GM18507 (cell line): ENCODE measurements around the gene PLCG1.
"Not testable (repeated sequence)": the region's sequence is repeated elsewhere in the genome, so short reads cannot be mapped to it uniquely, and the experiment has no call there.

Experiments
- DNase-seq: peaks from one replicate; pipeline ENCODE4 v3.0.0; 2011; ENCODE audit warnings: low read depth; ENCODE audit not compliant: insufficient read length; ENCODE audit errors: extremely low spot score
- FAIRE-seq: peaks from 2 replicates; lab custom pipeline; 2011; peaks lifted over from hg19 to GRCh38; lab: Jason Lieb, UNC

The PLCG1 gene

DNA sequence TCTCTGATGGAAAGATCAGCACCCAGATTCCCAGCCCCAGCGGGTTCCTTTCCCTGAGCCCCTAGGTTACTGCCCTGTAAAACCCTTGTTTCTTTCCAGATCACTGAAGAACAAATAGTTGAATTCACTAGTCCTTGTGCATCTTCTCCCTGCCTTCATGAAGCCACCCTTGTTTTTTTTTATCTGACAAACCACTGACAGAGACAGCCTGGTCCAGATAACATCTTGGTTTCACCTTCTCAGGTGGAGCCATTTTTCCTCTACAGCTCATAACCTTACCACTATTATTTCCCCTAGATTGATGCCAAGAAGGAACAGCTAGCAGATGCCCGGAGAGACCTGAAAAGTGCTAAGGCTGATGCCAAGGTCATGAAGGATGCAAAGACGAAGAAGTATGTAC is 15.9 kb upstream of the PLCG1 start:
- FAIRE-seq (no peak), DNase-seq (no peak)

GRCh38 chr20:41123631-41124030 is 13.7 kb upstream of the PLCG1 start:
- FAIRE-seq = no peak
- no peak for DNase-seq

- FAIRE-seq (no peak), DNase-seq (no peak)
Measured at GRCh38 chr20:41124451-41125094, 12.8 kb upstream of the PLCG1 start.

- no peak for DNase-seq
- no peak for FAIRE-seq
Measured at GRCh38 chr20:41125530-41126457, 11.5 kb upstream of the PLCG1 start.

DNA sequence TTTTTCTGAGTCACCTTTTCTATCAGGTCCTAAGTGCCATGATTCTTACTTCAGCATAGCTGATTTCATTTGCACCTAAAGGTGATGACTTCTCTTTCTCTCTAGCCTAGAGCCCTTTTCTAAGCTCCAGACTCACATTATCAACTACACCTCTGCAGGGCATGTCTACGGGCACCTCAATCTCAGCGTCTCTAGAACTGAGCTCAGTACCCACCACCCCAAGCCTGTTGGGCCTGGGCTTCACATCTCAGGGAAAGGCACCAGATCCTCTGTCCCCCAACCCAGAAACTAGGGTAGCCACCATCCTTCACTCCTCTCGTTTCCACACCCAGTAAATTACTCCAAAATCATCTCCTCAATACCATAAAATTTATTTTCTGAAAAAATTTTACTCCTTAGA is 10.6 kb upstream of the PLCG1 start:
- no peak for DNase-seq

GRCh38 chr20:41128317-41128716 is 9.0 kb upstream of the PLCG1 start:
- not testable (repeated sequence) for FAIRE-seq

More for the DNA sequence above, 10.6 kb upstream of the PLCG1 start:
- FAIRE-seq = no peak

GRCh38 chr20:41131594-41132387 is 5.6 kb upstream of the PLCG1 start:
- FAIRE-seq (peak; percentile 31), DNase-seq (no peak)

More at GRCh38 chr20:41128317-41128716, 9.0 kb upstream of the PLCG1 start:
- DNase-seq = not testable (repeated sequence)

- not testable (repeated sequence) for DNase-seq, FAIRE-seq
Measured at GRCh38 chr20:41132388-41132775, 5.0 kb upstream of the PLCG1 start.

DNA sequence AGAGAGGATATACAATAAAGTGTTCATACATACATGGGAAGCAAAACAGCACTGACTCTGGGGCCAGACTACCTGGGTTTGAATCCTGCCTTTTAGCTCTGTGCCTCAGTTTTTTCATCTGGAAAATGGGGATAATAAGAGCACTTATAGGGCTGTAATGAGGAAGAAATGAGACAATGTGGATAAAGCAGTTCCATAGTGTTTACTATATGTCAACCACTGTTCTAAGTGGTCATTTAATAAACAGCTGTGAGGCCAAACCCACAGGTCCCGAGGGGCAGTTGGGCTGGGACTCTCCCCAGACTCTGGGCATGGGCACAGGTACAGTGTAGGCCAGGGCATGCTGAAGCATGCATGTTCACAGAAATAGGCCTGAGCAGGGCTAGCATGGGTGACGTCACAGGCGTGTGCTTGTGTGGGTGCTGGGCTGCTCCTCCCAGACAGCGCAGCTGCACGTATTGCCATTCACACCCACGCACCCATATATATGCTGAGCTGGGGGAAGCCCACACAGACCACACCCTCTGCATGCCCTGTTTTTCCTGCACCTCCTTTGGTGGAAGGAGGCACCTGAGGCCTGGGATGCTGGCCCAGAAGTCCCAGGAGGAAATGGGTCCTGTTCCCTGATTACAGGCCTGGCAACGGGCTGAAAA is 3.5 kb upstream of the PLCG1 start:
- FAIRE-seq (peak; percentile 84), DNase-seq (peak; percentile 61)

GRCh38 chr20:41134362-41135186 is 2.8 kb upstream of the PLCG1 start:
- DNase-seq (no peak), FAIRE-seq (no peak)

GRCh38 chr20:41135187-41135887 is 2.0 kb upstream of the PLCG1 start:
- FAIRE-seq (peak; percentile 54), DNase-seq (no peak)

DNA sequence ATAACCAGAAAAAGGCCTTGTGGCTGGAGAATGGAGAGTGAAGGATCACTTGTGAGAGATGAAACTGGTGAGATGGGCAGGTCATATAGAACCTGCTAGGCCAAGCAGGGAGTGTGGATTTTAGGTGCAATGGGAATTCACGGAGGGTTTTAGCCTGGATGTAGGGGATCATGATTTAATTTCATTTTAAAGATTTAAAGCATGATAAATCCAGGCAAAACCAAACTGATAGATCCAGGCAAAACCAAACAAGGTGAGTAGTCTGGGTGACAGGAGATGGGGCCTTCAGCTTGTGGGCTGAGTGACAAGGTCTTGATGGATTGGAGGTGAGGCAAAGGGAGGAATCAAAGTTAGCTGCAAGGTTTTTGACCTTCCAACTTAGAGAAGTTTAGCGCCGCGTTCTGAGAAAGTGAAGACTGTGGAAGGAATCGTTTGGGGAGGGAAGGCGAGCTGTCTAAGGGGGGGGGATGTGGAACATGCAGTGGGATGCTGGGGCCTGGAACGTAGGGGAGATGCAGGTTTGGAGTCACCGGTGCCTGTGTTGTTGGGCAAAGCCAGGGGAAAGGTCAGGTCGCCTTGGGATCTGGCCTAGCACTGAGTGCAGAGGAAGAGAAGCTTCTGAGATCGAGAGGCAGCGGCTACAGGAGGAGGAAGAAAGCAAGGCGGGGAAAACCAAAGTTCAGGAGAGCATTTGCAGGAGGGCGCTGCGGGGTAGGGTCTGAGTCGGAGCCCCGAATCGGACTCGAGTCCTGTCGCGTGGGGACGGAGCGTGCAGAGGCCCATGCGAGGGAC is 1.3 kb upstream of the PLCG1 start:
- DNase-seq = no peak
- no peak for FAIRE-seq

- FAIRE-seq (no peak), DNase-seq (no peak)
Measured at GRCh38 chr20:41137614-41138474, 501 bp downstream of the PLCG1 start.

DNA sequence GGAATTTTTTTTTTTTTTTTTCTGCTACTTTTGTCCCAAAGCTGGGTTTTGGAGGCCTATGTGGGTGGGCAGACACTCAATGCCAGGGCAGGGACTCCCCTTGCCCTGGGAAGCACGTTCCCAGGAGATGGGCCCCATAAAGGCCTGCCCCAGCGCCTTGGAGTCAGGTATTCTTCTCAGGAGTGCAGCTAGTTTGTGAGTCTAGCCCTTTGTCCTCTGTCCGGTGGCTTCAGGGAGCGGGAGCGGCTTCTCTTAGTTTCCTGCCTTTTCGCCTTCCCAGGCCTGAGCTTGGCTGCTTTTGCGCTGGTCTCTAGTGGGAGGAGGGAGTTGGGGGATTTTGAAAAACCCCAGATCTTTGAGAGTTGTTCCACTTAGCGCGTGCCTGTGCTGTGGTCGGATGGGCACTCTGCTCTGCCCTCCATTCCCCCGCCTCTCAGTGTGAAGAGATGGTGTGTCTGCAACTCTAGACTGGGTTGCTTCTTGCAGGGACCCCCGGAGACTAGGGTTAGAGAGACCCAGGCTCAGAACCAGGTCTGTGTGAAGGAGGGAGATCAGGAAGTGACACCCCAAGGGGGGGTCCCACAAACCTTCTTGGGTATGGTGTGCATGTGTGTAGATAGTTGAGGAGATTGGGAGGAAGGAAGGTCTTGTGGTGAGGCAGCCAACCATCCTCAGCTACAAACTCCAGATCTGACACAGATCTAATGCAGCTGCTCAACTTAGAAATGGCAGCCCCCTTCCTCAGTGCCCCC is 1.3 kb downstream of the PLCG1 start:
- FAIRE-seq = no peak

GRCh38 chr20:41139227-41140093 is 2.1 kb downstream of the PLCG1 start:
- FAIRE-seq (no peak), DNase-seq (no peak)

More for the DNA sequence above, 1.3 kb downstream of the PLCG1 start:
- DNase-seq = no peak
